GM18907 (cell line): ENCODE data around the gene ZNF337.
"Not testable (repeated sequence)": the region's sequence is repeated elsewhere in the genome, so short reads cannot be mapped to it uniquely, and the experiment has no call there.

Experiments
- ATAC-seq: cut with Tn5 transposase; IDR thresholded peaks from one replicate; pipeline ENCODE4 v1.9.1; 2021; ENCODE audit warnings: mild to moderate bottlenecking, moderate library complexity; ENCODE audit not compliant: unreplicated experiment

The ZNF337 gene

GRCh38 chr20:25630615-25631014 lies 66.0 kb downstream of the ZNF337 start:
- not testable (repeated sequence) for ATAC-seq

- no peak for ATAC-seq
These were observed 66.7 kb downstream of the ZNF337 start for GRCh38 chr20:25629816-25630499.

- ATAC-seq = no peak
These were observed 69.9 kb downstream of the ZNF337 start for GRCh38 chr20:25626779-25627178.

- ATAC-seq = no peak
These were observed 72.1 kb downstream of the ZNF337 start for GRCh38 chr20:25624500-25624939.
